ENCODE results near the gene SEMA6C.

DNA sequence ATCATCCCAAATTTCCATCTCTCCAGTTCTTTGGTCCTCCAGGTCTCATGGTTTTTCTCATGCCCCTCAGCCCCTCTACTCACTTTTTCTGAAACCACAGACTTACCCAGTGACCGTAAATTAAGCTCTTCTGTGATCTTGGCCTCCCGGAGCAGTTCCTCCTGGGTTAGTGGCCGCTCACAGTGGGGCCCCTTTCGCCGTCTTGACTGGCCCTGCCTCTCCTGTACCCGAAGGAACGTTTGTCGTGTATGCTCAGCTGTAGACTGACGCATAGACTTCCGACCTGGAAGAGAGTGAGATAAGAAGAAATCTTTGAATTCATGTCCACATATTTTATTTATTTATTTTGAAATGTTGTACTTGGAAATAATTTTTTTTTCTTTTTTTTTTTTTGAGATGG, 37.8 kb upstream of the SEMA6C start:
- TF ChIP-seq, protein P1, sequence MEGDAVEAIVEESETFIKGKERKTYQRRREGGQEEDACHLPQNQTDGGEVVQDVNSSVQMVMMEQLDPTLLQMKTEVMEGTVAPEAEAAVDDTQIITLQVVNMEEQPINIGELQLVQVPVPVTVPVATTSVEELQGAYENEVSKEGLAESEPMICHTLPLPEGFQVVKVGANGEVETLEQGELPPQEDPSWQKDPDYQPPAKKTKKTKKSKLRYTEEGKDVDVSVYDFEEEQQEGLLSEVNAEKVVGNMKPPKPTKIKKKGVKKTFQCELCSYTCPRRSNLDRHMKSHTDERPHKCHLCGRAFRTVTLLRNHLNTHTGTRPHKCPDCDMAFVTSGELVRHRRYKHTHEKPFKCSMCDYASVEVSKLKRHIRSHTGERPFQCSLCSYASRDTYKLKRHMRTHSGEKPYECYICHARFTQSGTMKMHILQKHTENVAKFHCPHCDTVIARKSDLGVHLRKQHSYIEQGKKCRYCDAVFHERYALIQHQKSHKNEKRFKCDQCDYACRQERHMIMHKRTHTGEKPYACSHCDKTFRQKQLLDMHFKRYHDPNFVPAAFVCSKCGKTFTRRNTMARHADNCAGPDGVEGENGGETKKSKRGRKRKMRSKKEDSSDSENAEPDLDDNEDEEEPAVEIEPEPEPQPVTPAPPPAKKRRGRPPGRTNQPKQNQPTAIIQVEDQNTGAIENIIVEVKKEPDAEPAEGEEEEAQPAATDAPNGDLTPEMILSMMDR (IDR thresholded peaks at IDR 0.05 in 8 of 11, conservative IDR thresholded peaks at IDR 0.05 in 3 of 11): no peak
- TF ChIP-seq POLR2A (IDR thresholded peaks at IDR 0.05): no peak
- TF ChIP-seq POLR2AphosphoS5 (IDR thresholded peaks at IDR 0.05): no peak

Data from spleen (tissue), 7 donors.